T-helper 2 cell (primary cell): ENCODE results near the gene KRTAP9-8.
"Not testable (repeated sequence)": the region's sequence is repeated elsewhere in the genome, so short reads cannot be mapped to it uniquely, and the experiment has no call there.

Source experiments
- DNase-seq, 5 experiments: peaks; one replicate each; pipeline versions ENCODE4 v3.0.0 to v3.0.0-alpha.2; 2012 to 2022

KRTAP9-8 gene

DNA sequence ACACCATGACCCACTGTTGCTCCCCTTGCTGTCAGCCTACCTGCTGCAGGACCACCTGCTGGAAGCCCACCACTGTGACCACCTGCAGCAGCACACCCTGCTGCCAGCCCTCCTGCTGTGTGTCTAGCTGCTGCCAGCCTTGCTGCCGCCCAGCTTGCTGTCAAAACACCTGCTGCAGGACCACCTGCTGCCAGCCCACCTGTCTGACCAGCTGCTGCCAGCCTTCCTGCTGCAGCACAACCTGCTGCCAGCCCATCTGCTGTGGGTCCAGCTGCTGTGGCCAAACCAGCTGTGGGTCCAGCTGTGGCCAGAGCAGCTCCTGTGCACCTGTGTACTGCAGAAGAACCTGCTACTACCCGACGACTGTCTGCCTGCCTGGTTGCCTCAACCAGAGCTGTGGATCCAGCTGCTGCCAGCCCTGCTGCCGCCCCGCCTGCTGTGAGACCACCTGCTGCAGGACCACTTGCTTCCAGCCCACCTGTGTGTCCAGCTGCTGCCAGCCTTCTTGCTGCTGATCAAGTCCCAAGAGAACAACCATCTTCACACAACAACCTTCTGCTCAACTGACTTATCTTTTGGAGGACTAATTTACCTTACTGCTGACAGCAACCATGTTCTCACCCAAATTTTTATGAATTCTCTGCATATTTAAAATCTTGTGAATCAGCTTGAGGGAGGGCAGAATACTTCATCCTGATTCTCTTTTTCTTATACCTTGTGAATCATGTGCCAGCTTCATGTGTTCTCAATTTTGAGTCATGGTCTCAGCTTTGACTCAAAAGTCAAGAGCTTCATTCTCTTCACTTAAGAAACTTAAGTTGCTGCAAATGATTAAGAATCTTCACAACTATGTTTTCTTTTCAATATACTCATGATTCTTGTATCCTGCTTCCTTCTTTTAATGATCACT, 17.8 kb downstream of the KRTAP9-8 start, which contains the start of gene KRTAP9-9:
Gene KRTAP9-9, plus strand, starts transcription at position 4 of the 910 bp plus-strand sequence.
- not testable (repeated sequence) for DNase-seq

DNA sequence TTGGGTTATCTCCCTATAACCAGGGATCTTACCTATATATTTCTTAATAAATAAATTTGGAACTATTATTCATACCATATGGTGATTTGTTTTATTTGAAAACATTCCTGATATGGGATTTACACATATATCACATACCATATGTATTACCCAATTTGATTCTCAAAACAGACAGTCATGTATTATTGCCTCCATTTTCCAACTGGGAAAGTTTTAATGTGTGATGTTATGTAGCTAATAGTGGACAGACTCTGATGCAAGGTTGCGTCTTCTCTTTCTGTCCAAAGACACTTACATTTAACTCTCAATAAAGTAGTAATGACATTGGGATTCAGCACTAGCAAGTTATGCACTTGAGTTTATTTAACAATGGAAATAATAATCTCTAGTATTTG, 18.5 kb downstream of the KRTAP9-8 start:
- no peak for DNase-seq

DNA sequence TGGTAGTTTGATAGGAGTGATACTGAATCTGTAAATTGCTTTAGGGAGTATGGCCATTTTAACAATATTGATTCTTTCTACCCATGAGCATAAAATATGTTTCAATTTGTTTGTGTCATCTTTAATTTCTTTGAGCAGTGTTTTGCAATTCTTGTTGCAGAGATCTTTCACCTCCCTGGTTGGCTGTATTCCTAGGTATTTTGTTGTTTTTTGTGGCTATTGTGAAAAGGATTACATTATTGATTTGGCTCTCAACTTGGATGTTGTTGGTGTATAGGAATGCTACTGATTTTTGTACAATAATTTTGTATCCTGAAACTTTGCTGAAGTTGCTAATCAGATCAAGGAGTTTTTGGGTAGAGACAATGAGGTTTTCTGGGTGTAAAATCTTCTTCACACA, 20.6 kb downstream of the KRTAP9-8 start:
- no peak for DNase-seq

DNA sequence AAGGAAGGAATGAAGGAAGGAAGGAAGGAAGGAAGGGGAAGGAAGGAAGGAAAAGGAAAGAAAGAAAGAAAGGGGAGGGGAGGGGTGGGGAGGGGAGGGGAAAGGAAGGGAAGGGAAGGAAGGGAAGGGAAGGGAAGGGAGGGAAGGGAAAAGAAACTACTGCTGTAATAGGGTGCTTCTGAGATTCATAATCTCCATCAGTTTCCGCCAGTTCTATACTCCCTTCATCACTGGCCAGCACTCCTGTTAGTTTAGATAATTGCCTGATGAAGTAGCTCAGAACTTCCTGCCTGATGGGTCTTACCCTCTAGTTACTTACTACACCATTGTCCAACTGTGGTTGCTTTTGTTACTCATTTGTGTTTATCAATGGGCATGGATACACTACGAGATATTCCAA, 25.4 kb downstream of the KRTAP9-8 start:
- DNase-seq: no peak

DNA sequence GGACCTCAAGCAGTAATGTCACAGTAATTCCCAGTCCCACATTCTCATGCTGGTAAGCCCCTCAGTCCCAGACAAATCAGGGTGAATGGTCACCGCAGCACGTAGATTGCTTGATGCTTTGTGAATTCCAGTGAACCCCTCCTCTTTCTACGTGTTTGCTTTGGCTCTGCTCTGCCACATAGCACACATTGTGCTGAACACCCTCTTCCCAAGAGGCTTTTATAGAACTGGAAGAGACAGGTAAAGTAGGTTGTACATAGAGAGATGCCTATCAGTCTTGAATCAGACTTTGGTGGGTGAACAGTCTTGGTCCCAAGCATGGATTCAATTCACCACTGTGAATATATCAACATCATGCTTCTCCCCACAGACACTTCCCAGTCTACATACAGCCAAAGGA, 26.8 kb downstream of the KRTAP9-8 start:
- no peak for DNase-seq

DNA sequence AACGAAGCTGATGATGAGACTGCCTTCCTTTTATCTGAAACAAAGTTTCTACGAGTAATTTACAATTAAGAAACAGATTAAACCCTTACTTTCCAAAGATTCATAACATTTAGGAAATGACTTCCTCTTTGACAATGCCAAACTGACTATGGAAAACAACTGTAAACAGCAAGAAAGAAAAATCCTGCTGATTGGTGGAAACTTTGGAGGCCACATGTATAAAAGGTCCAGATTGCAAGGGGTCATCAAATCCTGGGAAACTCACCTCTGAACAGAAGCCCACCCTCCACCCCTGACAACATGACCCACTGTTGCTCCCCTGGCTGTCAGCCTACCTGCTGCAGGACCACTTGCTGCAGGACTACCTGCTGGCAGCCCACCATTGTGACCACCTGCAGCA, 27.3 kb downstream of the KRTAP9-8 start, which contains the start of gene KRTAP9-6:
Gene KRTAP9-6, plus strand, starts transcription at position 301 of the 400 bp plus-strand sequence. Its CDS starts 0 bp downstream, at position 301.
- no peak for DNase-seq

DNA sequence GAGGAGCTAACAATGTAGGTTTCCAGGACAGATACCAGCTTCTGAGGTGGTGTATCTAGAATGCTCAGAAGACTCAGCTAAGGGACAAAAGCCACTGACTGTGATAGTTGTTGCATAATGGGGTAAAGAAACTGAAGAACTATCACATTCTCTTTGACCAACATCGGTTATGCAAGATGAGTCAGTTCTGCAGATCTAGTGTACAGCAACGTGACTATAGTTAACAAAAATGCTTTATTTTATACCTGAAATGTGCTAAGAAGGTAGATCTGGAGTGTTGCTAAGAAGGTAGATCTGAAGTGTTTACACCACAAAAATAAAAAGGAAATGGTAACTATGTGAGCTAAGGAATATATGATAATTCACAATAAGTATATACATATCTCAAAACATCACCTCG, 29.9 kb downstream of the KRTAP9-8 start:
- no peak for DNase-seq

DNA sequence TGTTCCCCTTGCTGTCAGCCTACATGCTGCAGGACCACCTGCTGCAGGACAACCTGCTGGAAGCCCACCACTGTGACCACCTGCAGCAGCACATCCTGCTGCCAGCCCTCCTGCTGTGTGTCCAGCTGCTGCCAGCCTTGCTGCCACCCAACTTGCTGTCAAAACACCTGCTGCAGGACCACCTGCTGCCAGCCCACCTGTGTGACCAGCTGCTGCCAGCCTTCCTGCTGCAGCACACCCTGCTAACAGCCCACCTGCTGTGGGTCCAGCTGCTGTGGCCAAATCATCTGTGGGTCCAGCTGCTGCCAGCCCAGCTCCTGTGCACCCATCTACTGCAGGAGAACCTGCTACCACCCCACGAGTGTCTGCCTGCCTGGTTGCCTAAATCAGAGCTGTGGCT, 33.5 kb downstream of the KRTAP9-8 start:
- not testable (repeated sequence) for DNase-seq

DNA sequence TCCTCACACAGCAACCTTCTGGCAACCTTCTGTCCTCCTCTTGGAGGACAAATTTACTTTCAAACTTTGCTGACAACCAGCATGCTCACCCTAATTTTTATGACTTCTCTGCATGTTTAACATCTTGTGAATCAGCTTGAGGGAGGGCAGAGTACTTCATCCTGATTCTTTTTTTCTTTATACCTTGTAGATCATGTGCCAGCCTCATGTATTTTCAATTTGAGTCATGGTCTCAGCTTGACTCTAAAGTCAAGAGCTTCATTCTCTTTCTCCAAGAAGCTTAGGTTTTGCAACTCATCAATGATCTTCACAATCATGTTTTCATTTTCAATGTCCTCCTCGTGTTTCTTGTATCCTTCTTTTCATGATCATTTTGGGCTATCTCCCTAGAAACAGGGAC, 34.1 kb downstream of the KRTAP9-8 start:
- DNase-seq: no peak

DNA sequence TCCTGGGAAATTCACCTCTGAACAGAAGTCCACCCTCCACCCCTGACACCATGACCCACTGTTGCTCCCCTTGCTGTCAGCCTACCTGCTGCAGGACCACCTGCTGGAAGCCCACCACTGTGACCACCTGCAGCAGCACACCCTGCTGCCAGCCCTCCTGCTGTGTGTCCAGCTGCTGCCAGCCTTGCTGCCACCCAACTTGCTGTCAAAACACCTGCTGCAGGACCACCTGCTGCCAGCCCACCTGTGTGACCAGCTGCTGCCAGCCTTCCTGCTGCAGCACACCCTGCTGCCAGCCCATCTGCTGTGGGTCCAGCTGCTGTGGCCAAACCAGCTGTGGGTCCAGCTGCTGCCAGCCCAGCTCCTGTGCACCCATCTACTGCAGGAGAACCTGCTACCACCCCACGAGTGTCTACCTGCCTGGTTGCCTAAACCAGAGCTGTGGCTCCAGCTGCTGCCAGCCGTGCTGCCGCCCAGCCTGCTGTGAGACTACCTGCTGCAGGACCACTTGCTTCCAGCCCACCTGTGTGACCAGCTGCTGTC, 37.9 kb downstream of the KRTAP9-8 start, which contains the start of gene KRTAP9-7:
Gene KRTAP9-7, plus strand, starts transcription at position 51 of the 543 bp plus-strand sequence. Its CDS starts 0 bp downstream, at position 51.
- DNase-seq: not testable (repeated sequence)

DNA sequence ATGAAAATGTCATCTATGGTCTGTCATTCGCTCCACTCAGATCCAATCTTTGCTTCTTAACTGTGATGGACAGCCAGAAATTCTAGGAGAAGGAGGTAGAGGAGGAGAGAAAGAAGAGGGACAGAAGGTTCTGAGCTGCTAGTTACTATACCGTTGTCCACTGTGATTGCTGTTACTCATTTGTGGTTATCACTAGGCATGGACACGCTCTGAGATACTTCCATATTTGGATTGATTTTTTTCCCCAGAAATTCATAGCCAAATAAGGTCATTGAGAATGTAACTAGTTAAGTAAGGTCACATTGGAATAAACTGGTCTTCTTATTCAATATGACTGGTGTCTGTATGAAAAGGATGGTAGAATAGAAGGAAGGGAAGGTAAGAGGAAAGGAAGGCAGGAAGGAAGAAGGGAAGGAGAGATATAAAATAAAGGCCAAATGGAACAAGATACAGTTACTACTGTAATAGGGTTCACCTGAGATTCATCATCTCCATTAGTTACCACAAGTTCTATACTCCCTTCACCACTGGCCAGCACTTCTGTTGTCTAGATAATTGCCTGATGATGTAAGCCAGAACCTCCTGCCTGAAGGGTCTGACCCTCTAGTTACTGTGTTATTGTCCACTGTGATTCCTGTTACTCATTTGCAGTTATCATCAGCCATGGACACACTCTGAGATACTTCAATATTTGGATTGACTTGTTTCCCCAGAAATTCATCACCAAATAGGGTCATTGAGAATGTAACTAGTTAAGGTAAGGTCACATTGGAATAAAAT, 40.6 kb downstream of the KRTAP9-8 start:
- DNase-seq: no peak

DNA sequence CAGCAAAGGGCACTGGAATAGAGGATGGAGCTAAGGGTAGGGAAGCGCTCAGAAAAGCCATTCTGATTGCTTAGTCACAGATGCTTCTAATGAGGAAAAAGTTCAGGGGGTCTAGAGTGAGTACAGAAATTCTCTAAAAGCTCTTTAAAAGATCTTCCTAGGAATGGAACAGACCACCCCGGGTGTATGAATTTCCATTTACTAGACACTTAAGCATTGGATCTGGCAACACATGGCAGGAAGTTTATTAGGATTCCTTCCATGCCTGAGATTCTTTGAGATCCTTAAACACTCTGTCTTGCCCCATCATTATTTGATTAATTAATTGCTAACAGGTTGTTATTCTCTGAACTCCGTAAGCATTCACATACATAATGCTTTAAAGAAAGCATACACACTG, 46.2 kb downstream of the KRTAP9-8 start:
- DNase-seq: no peak

DNA sequence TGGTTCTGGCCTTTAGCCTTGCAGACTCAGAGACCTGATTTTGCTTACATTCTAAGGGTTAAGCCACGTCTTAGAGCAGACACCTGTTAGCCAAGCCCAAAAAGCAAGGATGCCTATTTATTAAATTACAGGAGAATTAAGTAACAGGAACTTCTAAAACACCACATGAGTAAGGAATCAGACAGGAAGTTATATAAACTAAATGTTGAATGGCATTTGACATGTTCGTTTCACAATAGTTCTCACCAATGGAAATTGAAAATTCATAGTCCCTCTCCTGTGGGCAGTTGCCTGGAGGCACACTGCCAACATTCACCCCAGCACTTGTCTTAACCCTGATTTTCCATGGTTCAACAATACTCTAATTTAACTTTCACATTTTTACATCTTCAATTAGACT, 46.7 kb downstream of the KRTAP9-8 start:
- no peak for DNase-seq

DNA sequence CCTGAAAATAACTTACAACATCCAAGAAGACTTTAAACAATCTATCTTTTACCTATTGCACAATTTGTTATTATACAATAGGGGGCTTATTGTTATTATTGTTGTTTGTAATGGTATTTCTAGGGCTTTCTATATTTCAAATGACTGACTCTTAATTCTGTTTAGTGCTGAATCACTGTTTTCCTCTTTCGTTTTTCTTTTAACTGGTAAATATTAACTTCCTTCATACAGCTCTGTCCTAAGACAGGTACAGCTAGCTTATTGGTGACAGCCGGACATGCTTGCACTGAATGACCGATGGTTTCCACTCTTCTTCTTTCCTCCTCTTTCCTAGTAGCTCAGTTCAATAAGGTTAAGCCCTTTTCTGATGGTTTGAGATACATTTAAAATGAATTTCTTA, 49.3 kb downstream of the KRTAP9-8 start:
- no peak for DNase-seq
